ENCODE results near the gene DMXL2. TPM values are rescaled to one million over a fixed set of nuclear protein-coding genes. Genes with fewer than 3 reads are reported as not detected.

The DMXL2 gene
- total and polyA plus RNA-seq, 9 of the 15 experiments (the other 6 are each of a cell fraction or from before 2014, with no cell fraction given): 9.3 to 57.7 (median 30.7) TPM

DNA sequence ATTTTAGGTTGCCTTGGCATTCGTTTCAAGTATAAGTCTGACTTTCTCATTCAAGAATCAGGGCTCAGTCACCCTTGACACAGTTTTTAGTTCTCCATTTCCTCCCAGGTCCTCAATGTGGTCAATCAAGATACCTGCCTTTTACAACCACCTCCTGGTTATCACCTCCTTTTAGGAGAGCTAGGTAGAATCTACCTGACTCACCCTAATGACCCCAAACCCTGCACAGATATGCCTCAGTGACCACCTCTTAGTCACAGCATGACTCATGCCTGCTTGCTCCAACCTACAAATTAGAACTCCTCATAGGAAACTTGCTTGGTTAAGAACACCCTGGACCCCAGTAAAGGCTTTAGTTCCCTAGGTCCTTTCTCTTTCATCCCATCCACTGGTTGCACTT is 22.5 kb downstream of the DMXL2 start (continued):
- TF ChIP-seq, protein P1, sequence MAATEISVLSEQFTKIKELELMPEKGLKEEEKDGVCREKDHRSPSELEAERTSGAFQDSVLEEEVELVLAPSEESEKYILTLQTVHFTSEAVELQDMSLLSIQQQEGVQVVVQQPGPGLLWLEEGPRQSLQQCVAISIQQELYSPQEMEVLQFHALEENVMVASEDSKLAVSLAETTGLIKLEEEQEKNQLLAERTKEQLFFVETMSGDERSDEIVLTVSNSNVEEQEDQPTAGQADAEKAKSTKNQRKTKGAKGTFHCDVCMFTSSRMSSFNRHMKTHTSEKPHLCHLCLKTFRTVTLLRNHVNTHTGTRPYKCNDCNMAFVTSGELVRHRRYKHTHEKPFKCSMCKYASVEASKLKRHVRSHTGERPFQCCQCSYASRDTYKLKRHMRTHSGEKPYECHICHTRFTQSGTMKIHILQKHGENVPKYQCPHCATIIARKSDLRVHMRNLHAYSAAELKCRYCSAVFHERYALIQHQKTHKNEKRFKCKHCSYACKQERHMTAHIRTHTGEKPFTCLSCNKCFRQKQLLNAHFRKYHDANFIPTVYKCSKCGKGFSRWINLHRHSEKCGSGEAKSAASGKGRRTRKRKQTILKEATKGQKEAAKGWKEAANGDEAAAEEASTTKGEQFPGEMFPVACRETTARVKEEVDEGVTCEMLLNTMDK (IDR thresholded peaks at IDR 0.05; ENCODE audit: borderline replicate concordance, insufficient read depth, low read depth, low read length, poor library complexity, severe bottlenecking): no peak
- TF ChIP-seq TEAD4 (IDR thresholded peaks at IDR 0.05; ENCODE audit: low read length) (peak; percentile 65; the same call in 1 of the 2 replicates), TEAD4 (CRISPR knock-in tag; IDR thresholded peaks at IDR 0.05; ENCODE audit: borderline replicate concordance) (no peak), MTA2 (IDR thresholded peaks at IDR 0.05; ENCODE audit: low read depth) (peak; percentile 43), NFYB (IDR thresholded peaks at IDR 0.05; ENCODE audit: extremely low read depth, insufficient read length) (no peak), TAL1 (IDR thresholded peaks at IDR 0.05) (peak; percentile 52), NCOR1 (IDR thresholded peaks at IDR 0.05) (peak; percentile 50; the same call in 1 of the 2 replicates), CBFA2T3 (IDR thresholded peaks at IDR 0.05) (peak; percentile 80), CBFA2T2 (conservative IDR thresholded peaks at IDR 0.05) (peak; percentile 71), ZNF316 (IDR thresholded peaks at IDR 0.05) (peak; percentile 17; the same call in 1 of the 2 replicates), RCOR1 (IDR thresholded peaks at IDR 0.05; ENCODE audit: borderline replicate concordance in 1 of 2, low read depth in 2 of 2, low read length in 2 of 2) (peak in 1 of 2 experiments; percentile 50; a peak in 1 of 4 replicates), SOX6 (IDR thresholded peaks at IDR 0.05) (no peak), ARID1B (IDR thresholded peaks at IDR 0.05) (peak; percentile 82), ZNF146 (CRISPR knock-in tag; IDR thresholded peaks at IDR 0.05; ENCODE audit: unreplicated experiment) (peak; percentile 9), HDAC3 (IDR thresholded peaks at IDR 0.05; ENCODE audit: borderline replicate concordance, partially characterized antibody) (no peak), ZNF174 (CRISPR knock-in tag; IDR thresholded peaks at IDR 0.05) (no peak), GATAD2B (IDR thresholded peaks at IDR 0.05; ENCODE audit: borderline replicate concordance) (peak; percentile 61; the same call in 1 of the 2 replicates), ZEB2 (IDR thresholded peaks at IDR 0.05) (peak; percentile 100), MBD2 (IDR thresholded peaks at IDR 0.05; ENCODE audit: borderline replicate concordance, low read depth) (no peak), GTF2F1 (IDR thresholded peaks at IDR 0.05; ENCODE audit: low read depth, low read length) (no peak)
- TF ChIP-seq, protein P2, sequence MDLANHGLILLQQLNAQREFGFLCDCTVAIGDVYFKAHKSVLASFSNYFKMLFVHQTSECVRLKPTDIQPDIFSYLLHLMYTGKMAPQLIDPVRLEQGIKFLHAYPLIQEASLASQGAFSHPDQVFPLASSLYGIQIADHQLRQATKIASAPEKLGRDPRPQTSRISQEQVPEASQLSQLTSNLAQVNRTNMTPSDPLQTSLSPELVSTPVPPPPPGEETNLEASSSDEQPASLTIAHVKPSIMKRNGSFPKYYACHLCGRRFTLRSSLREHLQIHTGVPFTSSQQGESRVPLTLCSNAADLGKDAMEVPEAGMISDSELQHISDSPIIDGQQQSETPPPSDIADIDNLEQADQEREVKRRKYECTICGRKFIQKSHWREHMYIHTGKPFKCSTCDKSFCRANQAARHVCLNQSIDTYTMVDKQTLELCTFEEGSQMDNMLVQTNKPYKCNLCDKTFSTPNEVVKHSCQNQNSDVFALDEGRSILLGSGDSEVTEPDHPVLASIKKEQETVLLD (IDR thresholded peaks at IDR 0.05): peak; percentile 73; the same call in 1 of the 2 replicates
- TF ChIP-seq, protein P3, sequence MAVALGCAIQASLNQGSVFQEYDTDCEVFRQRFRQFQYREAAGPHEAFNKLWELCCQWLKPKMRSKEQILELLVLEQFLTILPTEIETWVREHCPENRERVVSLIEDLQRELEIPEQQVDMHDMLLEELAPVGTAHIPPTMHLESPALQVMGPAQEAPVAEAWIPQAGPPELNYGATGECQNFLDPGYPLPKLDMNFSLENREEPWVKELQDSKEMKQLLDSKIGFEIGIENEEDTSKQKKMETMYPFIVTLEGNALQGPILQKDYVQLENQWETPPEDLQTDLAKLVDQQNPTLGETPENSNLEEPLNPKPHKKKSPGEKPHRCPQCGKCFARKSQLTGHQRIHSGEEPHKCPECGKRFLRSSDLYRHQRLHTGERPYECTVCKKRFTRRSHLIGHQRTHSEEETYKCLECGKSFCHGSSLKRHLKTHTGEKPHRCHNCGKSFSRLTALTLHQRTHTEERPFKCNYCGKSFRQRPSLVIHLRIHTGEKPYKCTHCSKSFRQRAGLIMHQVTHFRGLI (CRISPR knock-in tag; IDR thresholded peaks at IDR 0.05): no peak
- TF ChIP-seq, protein P4, sequence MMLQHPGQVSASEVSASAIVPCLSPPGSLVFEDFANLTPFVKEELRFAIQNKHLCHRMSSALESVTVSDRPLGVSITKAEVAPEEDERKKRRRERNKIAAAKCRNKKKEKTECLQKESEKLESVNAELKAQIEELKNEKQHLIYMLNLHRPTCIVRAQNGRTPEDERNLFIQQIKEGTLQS (IDR thresholded peaks at IDR 0.05): peak; percentile 92
- TF ChIP-seq, protein P4 (CRISPR knock-in tag; conservative IDR thresholded peaks at IDR 0.05): 0 out of 2 replicates have a peak, but pooled peaks have one; percentile 25
- TF ChIP-seq, protein P5, sequence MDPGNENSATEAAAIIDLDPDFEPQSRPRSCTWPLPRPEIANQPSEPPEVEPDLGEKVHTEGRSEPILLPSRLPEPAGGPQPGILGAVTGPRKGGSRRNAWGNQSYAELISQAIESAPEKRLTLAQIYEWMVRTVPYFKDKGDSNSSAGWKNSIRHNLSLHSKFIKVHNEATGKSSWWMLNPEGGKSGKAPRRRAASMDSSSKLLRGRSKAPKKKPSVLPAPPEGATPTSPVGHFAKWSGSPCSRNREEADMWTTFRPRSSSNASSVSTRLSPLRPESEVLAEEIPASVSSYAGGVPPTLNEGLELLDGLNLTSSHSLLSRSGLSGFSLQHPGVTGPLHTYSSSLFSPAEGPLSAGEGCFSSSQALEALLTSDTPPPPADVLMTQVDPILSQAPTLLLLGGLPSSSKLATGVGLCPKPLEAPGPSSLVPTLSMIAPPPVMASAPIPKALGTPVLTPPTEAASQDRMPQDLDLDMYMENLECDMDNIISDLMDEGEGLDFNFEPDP (CRISPR knock-in tag; IDR thresholded peaks at IDR 0.05): no peak
